Kidney (tissue), 14 donors: ENCODE measurements around the gene CNTROB. TPM values are rescaled to one million over a fixed set of nuclear protein-coding genes. Genes with fewer than 3 reads are reported as not detected.

Experiments used
- DNase-seq, 5 donors: peaks; one replicate each; pipeline ENCODE4 v3.0.0-alpha.2; 2013 to 2020
- FAIRE-seq: peaks from 2 replicates; lab custom pipeline; 2012; peaks lifted over from hg19 to GRCh38; lab: Jason Lieb, UNC
- H3K27ac ChIP-seq, 2 donors: one replicate each; pipeline ENCODE4 v1.7.0; 2013; ENCODE audit warnings: low read depth in 2 of 2, low read length in 2 of 2, inconsistent platforms in 1 of 2
- H3K27me3 ChIP-seq: one replicate; pipeline ENCODE4 v1.7.1; 2013; ENCODE audit warnings: low read length, inconsistent platforms; ENCODE audit not compliant: control insufficient read depth, insufficient read depth
- H3K36me3 ChIP-seq, 3 donors: one replicate each; pipeline versions ENCODE4 v1.7.0 to v1.7.1; 2013; ENCODE audit warnings: low read length in 3 of 3, control low read depth in 1 of 3, inconsistent platforms in 1 of 3; ENCODE audit not compliant: insufficient read depth in 3 of 3, control insufficient read depth in 2 of 3
- H3K4me1 ChIP-seq, 3 donors: one replicate each; pipeline versions ENCODE4 v1.7.0 to v1.7.1; 2013; ENCODE audit warnings: low read length in 3 of 3, inconsistent platforms in 1 of 3, low read depth in 1 of 3; ENCODE audit not compliant: control insufficient read depth in 2 of 3, insufficient read depth in 2 of 3
- H3K4me3 ChIP-seq, 3 donors: one replicate each; pipeline versions ENCODE4 v1.7.0 to v1.8.1; 2013; ENCODE audit warnings: low read length in 3 of 3, control low read depth in 1 of 3, inconsistent platforms in 1 of 3
- H3K9ac ChIP-seq, 3 donors: one replicate each; pipeline versions ENCODE4 v1.7.0 to v1.7.1; 2013; ENCODE audit warnings: low read length in 3 of 3, control low read depth in 1 of 3, inconsistent platforms in 1 of 3
- H3K9me3 ChIP-seq, 3 donors: one replicate each; pipeline versions ENCODE4 v1.7.0 to v1.7.1; 2013; ENCODE audit warnings: low read length in 3 of 3, control low read depth in 1 of 3, inconsistent platforms in 1 of 3; ENCODE audit not compliant: control insufficient read depth in 2 of 3, insufficient read depth in 1 of 3
- intact Hi-C: fragments of 100-400 bp; cut with DNase I; formaldehyde crosslinking; loops from one replicate; pipeline ENCODE4 v1.11.1; 2022
- polyA plus RNA-seq: library from polyadenylated mRNA; stranded (reverse); fragments of 350-450 nt; fragmentation: Illumina TruSeq; extraction: RNeasy Lipid Tissue Mini Kit (QIAGEN cat#74804); gene quantifications from one replicate; pipeline ENCODE4 v1.2.3, GENCODE V29; 2014; ENCODE audit warnings: low read depth, low replicate concordance; ENCODE audit not compliant: insufficient read depth
- total RNA-seq: library from RNA; stranded (reverse); fragmentation: NEBNext Ultra II Directional; extraction: Animal tissue kit (Norgen Biotek cat#: 25700); gene quantifications from one replicate; pipeline ENCODE4 v1.2.1, GENCODE V29; 2021
- TF ChIP-seq, protein P1 (sequence below): IDR thresholded peaks from 3 replicates; pipeline ENCODE4 v1.5.1; 2012; ENCODE audit warnings: mild to moderate bottlenecking, moderate library complexity, borderline replicate concordance; ENCODE audit not compliant: insufficient read depth; ENCODE audit errors: extremely low read depth
- donor health status: control.
- donor health status: control.
- donor health status: control.
- donor health status: control.
- donor health status: control.
- donor health status: DM: yes; HTN: yes; CAD: no.
- donor health status: Normal renal cell carcinoma (clear cell type).

CNTROB gene
- total and polyA plus RNA-seq, 2 donors from 2014 or later, result 11.6 to 27.5 TPM

DNA sequence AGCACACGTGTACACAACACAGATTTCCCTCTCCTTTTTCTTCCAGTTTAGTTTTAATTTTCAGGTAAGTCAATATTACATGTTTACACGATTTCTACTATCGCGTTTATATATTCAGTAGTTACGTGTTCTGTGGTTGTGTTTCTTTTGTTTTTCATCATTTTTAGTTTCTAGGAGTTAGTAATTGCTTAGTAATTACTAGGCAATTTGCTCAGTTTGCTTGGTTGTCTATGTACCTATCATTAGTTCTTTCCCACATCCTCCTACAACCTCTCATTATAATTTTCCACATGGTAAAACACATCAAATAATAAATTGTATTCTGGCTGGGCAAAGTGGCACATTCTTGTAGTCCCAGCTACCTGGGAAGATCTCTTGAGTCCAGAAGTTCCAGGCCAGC, 45.8 kb downstream of the CNTROB start:
- DNase-seq (no peak), FAIRE-seq (no peak)
- no peaks in the 10 kb centered on the region for H3K27me3 ChIP-seq
- no peak overlapping the region for H3K9ac ChIP-seq
- no peaks in the 10 kb centered on the region for H3K36me3 ChIP-seq
- H3K27ac ChIP-seq, result no peak overlapping the region
- TF ChIP-seq, protein P1, sequence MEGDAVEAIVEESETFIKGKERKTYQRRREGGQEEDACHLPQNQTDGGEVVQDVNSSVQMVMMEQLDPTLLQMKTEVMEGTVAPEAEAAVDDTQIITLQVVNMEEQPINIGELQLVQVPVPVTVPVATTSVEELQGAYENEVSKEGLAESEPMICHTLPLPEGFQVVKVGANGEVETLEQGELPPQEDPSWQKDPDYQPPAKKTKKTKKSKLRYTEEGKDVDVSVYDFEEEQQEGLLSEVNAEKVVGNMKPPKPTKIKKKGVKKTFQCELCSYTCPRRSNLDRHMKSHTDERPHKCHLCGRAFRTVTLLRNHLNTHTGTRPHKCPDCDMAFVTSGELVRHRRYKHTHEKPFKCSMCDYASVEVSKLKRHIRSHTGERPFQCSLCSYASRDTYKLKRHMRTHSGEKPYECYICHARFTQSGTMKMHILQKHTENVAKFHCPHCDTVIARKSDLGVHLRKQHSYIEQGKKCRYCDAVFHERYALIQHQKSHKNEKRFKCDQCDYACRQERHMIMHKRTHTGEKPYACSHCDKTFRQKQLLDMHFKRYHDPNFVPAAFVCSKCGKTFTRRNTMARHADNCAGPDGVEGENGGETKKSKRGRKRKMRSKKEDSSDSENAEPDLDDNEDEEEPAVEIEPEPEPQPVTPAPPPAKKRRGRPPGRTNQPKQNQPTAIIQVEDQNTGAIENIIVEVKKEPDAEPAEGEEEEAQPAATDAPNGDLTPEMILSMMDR, result no peak
- intact Hi-C loops, result no loop called here
- peaks cover 0 to 12% (median 0%) of the 10 kb centered on the region in 3 donors for H3K9me3 ChIP-seq
- no peaks in the 10 kb centered on the region for H3K4me1 ChIP-seq
- no peak overlapping the region for H3K4me3 ChIP-seq

DNA sequence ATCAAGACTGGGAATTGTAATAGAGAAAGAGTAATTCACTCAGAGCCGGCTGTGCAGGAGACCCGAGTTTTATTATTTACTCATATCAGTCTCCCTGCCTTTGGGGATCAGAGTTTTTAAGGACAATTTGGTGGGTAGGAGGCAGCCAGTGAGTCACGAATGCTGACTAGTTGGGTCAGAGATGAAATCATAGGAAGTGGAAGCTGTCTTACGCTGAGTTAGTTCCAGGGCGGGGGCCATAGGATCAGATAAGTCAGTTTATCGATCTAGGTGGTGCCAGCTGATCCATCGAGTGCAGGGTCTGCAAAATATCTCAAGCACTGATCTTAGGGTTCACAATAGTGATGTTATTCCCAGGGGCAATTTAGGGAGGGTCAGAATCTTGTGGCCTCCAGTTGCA, 50.2 kb downstream of the CNTROB start:
- H3K4me3 ChIP-seq, result no peak overlapping the region
- H3K36me3 ChIP-seq, result no peaks in the 10 kb centered on the region
- no peaks in the 10 kb centered on the region for H3K27me3 ChIP-seq
- no peaks in the 10 kb centered on the region for H3K4me1 ChIP-seq
- no peak overlapping the region for H3K27ac ChIP-seq
- TF ChIP-seq, protein P1, result no peak
- no peaks in the 10 kb centered on the region for H3K9me3 ChIP-seq
- FAIRE-seq (no peak), DNase-seq (no peak)
- H3K9ac ChIP-seq, result no peak overlapping the region
- intact Hi-C loops, result no loop called here

DNA sequence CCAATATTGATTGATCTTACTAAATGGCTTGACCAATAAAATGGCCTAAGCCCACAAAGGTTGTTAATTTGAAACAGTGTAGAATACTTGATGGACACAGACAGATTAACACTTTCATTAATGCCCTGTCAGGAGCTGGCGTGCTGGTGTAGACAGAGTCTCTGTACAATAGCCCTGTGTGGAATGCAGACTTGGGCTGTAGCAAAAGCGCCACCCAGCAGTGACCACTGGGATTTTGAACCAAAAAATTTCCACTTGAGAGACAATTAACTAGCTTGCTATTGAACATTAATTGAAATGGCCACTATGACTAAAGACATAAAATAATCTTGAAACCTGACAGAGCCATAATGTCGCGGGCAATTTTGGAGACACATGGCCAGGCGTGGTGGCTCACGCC, 50.7 kb downstream of the CNTROB start:
- TF ChIP-seq, protein P1, result no peak
- Histone ChIP-seq H3K9me3 (no peaks in the 10 kb centered on the region), H3K27ac (no peak overlapping the region), H3K36me3 (no peaks in the 10 kb centered on the region), H3K9ac (no peak overlapping the region), H3K4me3 (no peak overlapping the region), H3K27me3 (no peaks in the 10 kb centered on the region), H3K4me1 (no peaks in the 10 kb centered on the region)
- FAIRE-seq, result no peak
- DNase-seq, result no peak
- intact Hi-C loops, result no loop called here

- TF ChIP-seq, protein P1, result no peak
- Histone ChIP-seq H3K27me3 (no peaks in the 10 kb centered on the region), H3K4me3 (no peak overlapping the region), H3K36me3 (no peaks in the 10 kb centered on the region), H3K9ac (no peak overlapping the region), H3K9me3 (no peaks in the 10 kb centered on the region), H3K27ac (no peak overlapping the region), H3K4me1 (peaks cover 0 to 3% (median 0%) of the 10 kb centered on the region in 3 donors)
- intact Hi-C loops, result loop anchor here (5.0 kb wide), 2 partner anchors 73 to 123 kb away; no protein-coding TSS in a partner anchor
- FAIRE-seq (no peak), DNase-seq (no peak)
These were observed 52.9 kb downstream of the CNTROB start for GRCh38 chr17:7984904-7985303.
